DOHH2 (cell line): ENCODE measurements around the gene PABPC4L.

Source experiments
- H3F3A ChIP-seq: fragments of 200-600 bp; sonication (generic), shearing (Covaris generic); 2 replicates; pipeline ENCODE4 v1.6.0; 2016; ENCODE audit warnings: antibody characterized with exemption, mild to moderate bottlenecking; ENCODE audit not compliant: control insufficient read depth, insufficient read depth
- H3K27ac ChIP-seq: fragments of 200-600 bp; sonication (generic); 2 replicates; pipeline ENCODE4 v1.5.1; 2014; ENCODE audit warnings: low read depth, mild to moderate bottlenecking, low read length, moderate library complexity
- H3K27me3 ChIP-seq: fragments of 200-600 bp; sonication (generic); 2 replicates; pipeline ENCODE4 v1.6.1; 2014; ENCODE audit warnings: mild to moderate bottlenecking, low read length, mixed read lengths; ENCODE audit not compliant: control insufficient read depth
- H3K36me3 ChIP-seq: fragments of 200-600 bp; sonication (generic); 2 replicates; pipeline ENCODE4 v1.6.1; 2014; ENCODE audit warnings: mild to moderate bottlenecking, low read length, moderate library complexity, mixed read lengths; ENCODE audit not compliant: control insufficient read depth
- H3K4me1 ChIP-seq: fragments of 200-600 bp; sonication (generic); 2 replicates; pipeline ENCODE4 v1.6.1; 2014; ENCODE audit warnings: mild to moderate bottlenecking, low read length, mixed read lengths; ENCODE audit not compliant: control insufficient read depth
- H3K4me2 ChIP-seq: fragments of 200-600 bp; sonication (generic); 2 replicates; pipeline ENCODE4 v1.6.0; 2014; ENCODE audit warnings: mild to moderate bottlenecking, low read length, moderate library complexity
- H3K4me3 ChIP-seq: fragments of 200-600 bp; sonication (generic); 2 replicates; pipeline ENCODE4 v1.5.1; 2014; ENCODE audit warnings: mild to moderate bottlenecking, low read length, mixed read lengths
- H3K79me2 ChIP-seq: fragments of 200-600 bp; sonication (generic); 2 replicates; pipeline ENCODE4 v1.6.1; 2014; ENCODE audit warnings: mild to moderate bottlenecking, low read length, mixed read lengths; ENCODE audit not compliant: control insufficient read depth
- H3K9me2 ChIP-seq: fragments of 200-600 bp; sonication (generic); replicated peaks from 2 replicates; pipeline ENCODE4 v1.6.1; 2014; ENCODE audit warnings: mild to moderate bottlenecking, low read length, mixed read lengths; ENCODE audit not compliant: control insufficient read depth
- H3K9me3 ChIP-seq: fragments of 200-600 bp; sonication (generic); 2 replicates; pipeline ENCODE4 v1.6.1; 2014; ENCODE audit warnings: antibody characterized with exemption, low read length, mixed read lengths; ENCODE audit not compliant: control insufficient read depth, insufficient read depth
- H4K20me1 ChIP-seq: fragments of 200-600 bp; sonication (generic); 2 replicates; pipeline ENCODE4 v1.6.0; 2014; ENCODE audit warnings: low read depth, mild to moderate bottlenecking, antibody characterized with exemption, low read length, moderate library complexity; ENCODE audit not compliant: control insufficient read depth, insufficient read depth
- CTCF ChIP-seq: fragments of 200-600 bp; sonication (generic); IDR thresholded peaks from one replicate; pipeline ENCODE4 v1.5.1; 2014; ENCODE audit warnings: antibody characterized with exemption, mild to moderate bottlenecking, low read depth, low read length; ENCODE audit not compliant: poor library complexity, severe bottlenecking
- EZH2phosphoT487 ChIP-seq: fragments of 200-600 bp; sonication (generic); IDR thresholded peaks from 2 replicates; pipeline ENCODE4 v1.6.1; 2017; ENCODE audit warnings: borderline replicate concordance, mild to moderate bottlenecking, antibody characterized with exemption, low read length, moderate library complexity, mixed read lengths

Gene PABPC4L

GRCh38 chr4:134154097-134154496 is 47.5 kb downstream of the PABPC4L start:
- Histone ChIP-seq H3K79me2 (no peaks in the 10 kb centered on the region), H3K27ac (no peak overlapping the region), H3K27me3 (no peaks in the 10 kb centered on the region), H4K20me1 (no peaks in the 10 kb centered on the region), H3K9me2 (no peaks in the 10 kb centered on the region; the same call in 1 of the 2 replicates), H3K4me3 (no peak overlapping the region), H3K4me1 (no peaks in the 10 kb centered on the region), H3F3A (no peaks in the 10 kb centered on the region), H3K9me3 (no peaks in the 10 kb centered on the region), H3K36me3 (no peaks in the 10 kb centered on the region), H3K4me2 (no peak overlapping the region)
- TF ChIP-seq CTCF: no peak
- no peak for TF ChIP-seq EZH2phosphoT487

- no peaks in the 10 kb centered on the region for H4K20me1 ChIP-seq
- no peaks in the 10 kb centered on the region for H3K36me3 ChIP-seq
- no peaks in the 10 kb centered on the region for H3K79me2 ChIP-seq
- no peaks in the 10 kb centered on the region for H3F3A ChIP-seq
- H3K9me3 ChIP-seq: no peaks in the 10 kb centered on the region
- no peak overlapping the region for H3K4me2 ChIP-seq
- H3K27me3 ChIP-seq: no peaks in the 10 kb centered on the region
- no peaks in the 10 kb centered on the region for H3K4me1 ChIP-seq
- H3K4me3 ChIP-seq: no peak overlapping the region
- H3K27ac ChIP-seq: no peak overlapping the region
- no peaks in the 10 kb centered on the region for H3K9me2 ChIP-seq
- TF ChIP-seq EZH2phosphoT487: no peak
- TF ChIP-seq CTCF: no peak
Observed at GRCh38 chr4:134147941-134148340, 53.6 kb downstream of the PABPC4L start.
